ENCODE measurements around the gene CALU.

- TF ChIP-seq CTCF (IDR thresholded peaks at IDR 0.05): no peak
- no peak for TF ChIP-seq POLR2AphosphoS5 (IDR thresholded peaks at IDR 0.05)
- no peak for TF ChIP-seq POLR2A (IDR thresholded peaks at IDR 0.05)
- TF ChIP-seq EP300 (IDR thresholded peaks at IDR 0.05): no peak
Measured at GRCh38 chr7:128708824-128709223, 30.3 kb upstream of the CALU start.

All from suprapubic skin (tissue), 4 donors.